ENCODE data around the gene ZC3H4.
A peak's percentile ranks its signal among the peaks of the same experiment; 100 is the strongest.

The ZC3H4 gene

DNA sequence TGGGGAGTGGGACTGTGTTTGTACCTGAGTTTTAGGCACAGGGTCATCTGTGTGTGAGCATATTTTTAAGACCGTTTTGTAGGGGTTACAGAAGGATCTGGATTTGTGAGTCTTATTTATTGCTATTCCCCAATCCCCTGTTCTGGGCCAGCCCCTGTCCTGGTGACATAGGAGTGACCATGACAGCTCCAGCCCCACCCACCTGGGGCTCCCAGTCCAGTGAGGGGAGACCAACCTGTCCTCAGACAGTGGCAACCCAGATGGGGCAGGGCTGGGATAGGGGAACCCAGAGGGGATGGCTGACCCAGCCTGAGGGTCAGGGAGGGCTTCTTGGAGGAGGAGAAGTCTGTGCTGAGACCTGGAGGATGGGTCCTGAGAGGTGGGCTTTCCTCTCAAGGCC, 75.8 kb downstream of the ZC3H4 start (continued):
- TF ChIP-seq OSR1 (CRISPR knock-in tag; IDR thresholded peaks at IDR 0.05), result no peak
- no peak for TF ChIP-seq ZNF565 (CRISPR knock-in tag; conservative IDR thresholded peaks at IDR 0.05; ENCODE audit: low read depth)
- TF ChIP-seq ARNTL (CRISPR knock-in tag; IDR thresholded peaks at IDR 0.05; ENCODE audit: borderline replicate concordance, low read depth), result no peak
- TF ChIP-seq ZC3H10 (CRISPR knock-in tag; IDR thresholded peaks at IDR 0.05), result no peak

GRCh38 chr19:47036097-47036651, 77.4 kb downstream of the ZC3H4 start:
- TF ChIP-seq, protein P1, sequence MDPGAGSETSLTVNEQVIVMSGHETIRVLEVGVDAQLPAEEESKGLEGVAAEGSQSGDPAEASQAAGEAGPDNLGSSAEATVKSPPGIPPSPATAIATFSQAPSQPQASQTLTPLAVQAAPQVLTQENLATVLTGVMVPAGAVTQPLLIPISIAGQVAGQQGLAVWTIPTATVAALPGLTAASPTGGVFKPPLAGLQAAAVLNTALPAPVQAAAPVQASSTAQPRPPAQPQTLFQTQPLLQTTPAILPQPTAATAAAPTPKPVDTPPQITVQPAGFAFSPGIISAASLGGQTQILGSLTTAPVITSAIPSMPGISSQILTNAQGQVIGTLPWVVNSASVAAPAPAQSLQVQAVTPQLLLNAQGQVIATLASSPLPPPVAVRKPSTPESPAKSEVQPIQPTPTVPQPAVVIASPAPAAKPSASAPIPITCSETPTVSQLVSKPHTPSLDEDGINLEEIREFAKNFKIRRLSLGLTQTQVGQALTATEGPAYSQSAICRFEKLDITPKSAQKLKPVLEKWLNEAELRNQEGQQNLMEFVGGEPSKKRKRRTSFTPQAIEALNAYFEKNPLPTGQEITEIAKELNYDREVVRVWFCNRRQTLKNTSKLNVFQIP (CRISPR knock-in tag; IDR thresholded peaks at IDR 0.05; ENCODE audit: borderline replicate concordance, low read depth), result no peak
- no peak for TF ChIP-seq ZFP3 (CRISPR knock-in tag; IDR thresholded peaks at IDR 0.05)
- ATAC-seq, result peak; percentile 80

GRCh38 chr19:47035127-47036096, 78.2 kb downstream of the ZC3H4 start:
- TF ChIP-seq ZFP30 (CRISPR knock-in tag; IDR thresholded peaks at IDR 0.05) (no peak), SNAI2 (CRISPR knock-in tag; IDR thresholded peaks at IDR 0.05) (no peak), TSHZ2 (CRISPR knock-in tag; IDR thresholded peaks at IDR 0.05) (no peak)
- peak; percentile 90 for ATAC-seq

GRCh38 chr19:47032171-47032811, 81.3 kb downstream of the ZC3H4 start:
- 0 out of 3 replicates have a peak, but pooled peaks have one; percentile 26 for ATAC-seq
- TF ChIP-seq ZC3H10 (CRISPR knock-in tag; IDR thresholded peaks at IDR 0.05) (no peak), OSR1 (CRISPR knock-in tag; IDR thresholded peaks at IDR 0.05) (no peak), GLIS3 (CRISPR knock-in tag; IDR thresholded peaks at IDR 0.05) (no peak), BACH2 (CRISPR knock-in tag; IDR thresholded peaks at IDR 0.05; ENCODE audit: borderline replicate concordance) (no peak), ZNF70 (CRISPR knock-in tag; IDR thresholded peaks at IDR 0.05) (no peak), TSHZ2 (CRISPR knock-in tag; IDR thresholded peaks at IDR 0.05) (no peak), ZNF565 (CRISPR knock-in tag; conservative IDR thresholded peaks at IDR 0.05; ENCODE audit: low read depth) (no peak), TCF4 (CRISPR knock-in tag; IDR thresholded peaks at IDR 0.05; ENCODE audit: borderline replicate concordance) (no peak), ZFP30 (CRISPR knock-in tag; IDR thresholded peaks at IDR 0.05) (no peak), ZNF8 (CRISPR knock-in tag; IDR thresholded peaks at IDR 0.05) (no peak), TOX (CRISPR knock-in tag; IDR thresholded peaks at IDR 0.05; ENCODE audit: borderline replicate concordance) (no peak), CREB5 (CRISPR knock-in tag; IDR thresholded peaks at IDR 0.05; ENCODE audit: low read depth) (no peak)
- TF ChIP-seq, protein P2, sequence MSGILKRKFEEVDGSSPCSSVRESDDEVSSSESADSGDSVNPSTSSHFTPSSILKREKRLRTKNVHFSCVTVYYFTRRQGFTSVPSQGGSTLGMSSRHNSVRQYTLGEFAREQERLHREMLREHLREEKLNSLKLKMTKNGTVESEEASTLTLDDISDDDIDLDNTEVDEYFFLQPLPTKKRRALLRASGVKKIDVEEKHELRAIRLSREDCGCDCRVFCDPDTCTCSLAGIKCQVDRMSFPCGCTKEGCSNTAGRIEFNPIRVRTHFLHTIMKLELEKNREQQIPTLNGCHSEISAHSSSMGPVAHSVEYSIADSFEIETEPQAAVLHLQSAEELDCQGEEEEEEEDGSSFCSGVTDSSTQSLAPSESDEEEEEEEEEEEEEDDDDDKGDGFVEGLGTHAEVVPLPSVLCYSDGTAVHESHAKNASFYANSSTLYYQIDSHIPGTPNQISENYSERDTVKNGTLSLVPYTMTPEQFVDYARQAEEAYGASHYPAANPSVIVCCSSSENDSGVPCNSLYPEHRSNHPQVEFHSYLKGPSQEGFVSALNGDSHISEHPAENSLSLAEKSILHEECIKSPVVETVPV (CRISPR knock-in tag; IDR thresholded peaks at IDR 0.05), result no peak
